BJ (cell line): ENCODE results near the gene SMIM13. TPM values are rescaled to one million over a fixed set of nuclear protein-coding genes. Genes with fewer than 3 reads are reported as not detected.

Source experiments
- CTCF ChIA-PET: fragments of 350-600 bp; formaldehyde crosslinking; extraction: SDS; loops from one replicate; lab custom pipeline; 2021; ENCODE audit warnings: antibody characterized with exemption, inconsistent platforms; lab: Yijun Ruan, JAX
- POLR2A ChIA-PET: fragments of 300-600 bp; sonication (Branson Sonifier 250); formaldehyde crosslinking; extraction: SDS; loops from one replicate; lab custom pipeline; 2021; ENCODE audit warnings: antibody characterized with exemption; lab: Charles Lee
- DNase-seq: peaks from one replicate; pipeline ENCODE4 v3.0.0-alpha.2; 2011; ENCODE audit warnings: low read depth
- H3K27me3 ChIP-seq: 2 replicates; pipeline ENCODE4 v1.6.0; 2011; ENCODE audit warnings: low read length; ENCODE audit not compliant: control insufficient read depth, insufficient read depth
- H3K36me3 ChIP-seq: 2 replicates; pipeline ENCODE4 v1.5.1; 2011; ENCODE audit warnings: low read length; ENCODE audit not compliant: control insufficient read depth, insufficient read depth
- H3K4me3 ChIP-seq: 2 replicates; pipeline ENCODE4 v1.5.1; 2011; ENCODE audit warnings: low read depth, mild to moderate bottlenecking, control low read depth, low read length
- polyA plus RNA-seq: library from polyadenylated mRNA; depleted of rRNA; stranded (reverse); fragments of >200 nt; gene quantifications from 2 replicates; pipeline ENCODE4 v1.2.3, GENCODE V29; 2011
- TF ChIP-seq, protein P1 (sequence below): IDR thresholded peaks from 2 replicates; pipeline ENCODE4 v1.5.1; 2011; ENCODE audit warnings: low read depth, mild to moderate bottlenecking, control low read depth, inconsistent platforms, low read length, moderate library complexity; ENCODE audit not compliant: insufficient read depth

The SMIM13 gene
- polyA plus RNA-seq, 1 experiment: 3.0 TPM

DNA sequence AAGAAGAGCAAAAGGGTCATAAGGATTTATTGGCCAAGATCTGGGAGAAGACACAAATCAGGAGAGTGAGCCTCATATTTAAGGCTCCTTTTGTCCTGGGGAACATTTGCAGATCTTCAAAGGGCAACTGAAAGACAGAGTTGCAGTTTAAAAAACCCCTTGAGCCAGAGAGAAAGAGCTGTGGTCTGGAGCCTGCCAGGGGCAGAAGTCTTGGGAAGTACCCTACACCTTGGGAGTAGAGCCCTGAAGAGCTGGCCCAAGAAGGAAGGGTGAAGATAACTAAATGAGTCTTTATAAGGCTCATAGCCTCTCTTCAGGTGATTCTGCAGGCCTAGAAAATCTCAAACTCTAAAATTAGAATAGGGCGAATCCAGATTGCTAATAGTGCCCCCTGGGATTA is 57.9 kb downstream of the SMIM13 start:
- H3K36me3 ChIP-seq: no peaks in the 10 kb centered on the region
- POLR2A ChIA-PET: no interaction called here
- H3K4me3 ChIP-seq: no peak overlapping the region
- no peak for DNase-seq
- TF ChIP-seq, protein P1, sequence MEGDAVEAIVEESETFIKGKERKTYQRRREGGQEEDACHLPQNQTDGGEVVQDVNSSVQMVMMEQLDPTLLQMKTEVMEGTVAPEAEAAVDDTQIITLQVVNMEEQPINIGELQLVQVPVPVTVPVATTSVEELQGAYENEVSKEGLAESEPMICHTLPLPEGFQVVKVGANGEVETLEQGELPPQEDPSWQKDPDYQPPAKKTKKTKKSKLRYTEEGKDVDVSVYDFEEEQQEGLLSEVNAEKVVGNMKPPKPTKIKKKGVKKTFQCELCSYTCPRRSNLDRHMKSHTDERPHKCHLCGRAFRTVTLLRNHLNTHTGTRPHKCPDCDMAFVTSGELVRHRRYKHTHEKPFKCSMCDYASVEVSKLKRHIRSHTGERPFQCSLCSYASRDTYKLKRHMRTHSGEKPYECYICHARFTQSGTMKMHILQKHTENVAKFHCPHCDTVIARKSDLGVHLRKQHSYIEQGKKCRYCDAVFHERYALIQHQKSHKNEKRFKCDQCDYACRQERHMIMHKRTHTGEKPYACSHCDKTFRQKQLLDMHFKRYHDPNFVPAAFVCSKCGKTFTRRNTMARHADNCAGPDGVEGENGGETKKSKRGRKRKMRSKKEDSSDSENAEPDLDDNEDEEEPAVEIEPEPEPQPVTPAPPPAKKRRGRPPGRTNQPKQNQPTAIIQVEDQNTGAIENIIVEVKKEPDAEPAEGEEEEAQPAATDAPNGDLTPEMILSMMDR: no peak
- H3K27me3 ChIP-seq: no peaks in the 10 kb centered on the region
- CTCF ChIA-PET: interaction anchor here (0.9 kb wide), 1 partner anchor 344 kb away, joined by 3 read pairs; no protein-coding TSS in a partner anchor

DNA sequence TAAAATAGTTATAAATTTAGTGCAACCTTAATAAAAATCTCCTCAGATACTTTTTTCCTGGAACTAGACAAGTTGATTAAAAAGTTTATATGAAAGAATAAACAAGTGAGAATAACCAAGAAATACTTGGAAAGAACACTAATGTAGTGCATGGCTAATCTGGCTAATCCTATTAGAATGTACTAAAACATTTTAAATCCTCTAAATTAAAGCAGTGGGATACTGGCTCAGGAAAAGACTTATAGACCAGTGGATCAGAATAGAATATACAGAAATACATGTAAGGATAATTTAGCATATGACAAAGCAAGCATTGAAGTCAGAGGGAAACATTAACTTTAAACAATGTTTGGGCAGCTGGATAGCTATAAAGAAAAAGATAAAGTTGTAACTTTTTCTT is 58.9 kb downstream of the SMIM13 start:
- CTCF ChIA-PET: no interaction called here
- TF ChIP-seq, protein P1: no peak
- H3K4me3 ChIP-seq: no peak overlapping the region
- no peaks in the 10 kb centered on the region for H3K36me3 ChIP-seq
- POLR2A ChIA-PET: interaction anchor here (0.7 kb wide), 1 partner anchor 71 kb away, joined by 3 read pairs; no protein-coding TSS in a partner anchor
- no peak for DNase-seq
- H3K27me3 ChIP-seq: no peaks in the 10 kb centered on the region

DNA sequence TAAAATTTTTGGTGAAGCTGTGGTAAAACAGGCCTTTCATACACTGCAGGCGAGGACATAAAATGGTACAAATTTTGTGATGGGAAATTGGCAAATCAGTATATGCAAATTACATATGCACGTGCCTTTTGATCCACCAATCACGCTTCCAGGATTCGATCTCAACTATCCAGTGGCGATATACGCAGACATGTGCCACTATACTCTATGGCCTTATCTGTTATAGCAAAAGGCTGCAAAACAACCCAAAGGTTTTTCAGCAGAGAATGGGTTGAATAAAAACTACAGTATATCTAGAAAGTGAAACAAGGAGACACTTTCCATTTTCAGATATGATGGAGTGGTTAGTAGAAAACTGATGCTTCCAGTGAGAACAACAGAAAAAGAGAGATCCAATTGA is 59.8 kb downstream of the SMIM13 start:
- Histone ChIP-seq H3K4me3 (no peak overlapping the region), H3K36me3 (no peaks in the 10 kb centered on the region), H3K27me3 (no peaks in the 10 kb centered on the region)
- TF ChIP-seq, protein P1: no peak
- POLR2A ChIA-PET: no interaction called here
- DNase-seq: no peak
- CTCF ChIA-PET: no interaction called here

DNA sequence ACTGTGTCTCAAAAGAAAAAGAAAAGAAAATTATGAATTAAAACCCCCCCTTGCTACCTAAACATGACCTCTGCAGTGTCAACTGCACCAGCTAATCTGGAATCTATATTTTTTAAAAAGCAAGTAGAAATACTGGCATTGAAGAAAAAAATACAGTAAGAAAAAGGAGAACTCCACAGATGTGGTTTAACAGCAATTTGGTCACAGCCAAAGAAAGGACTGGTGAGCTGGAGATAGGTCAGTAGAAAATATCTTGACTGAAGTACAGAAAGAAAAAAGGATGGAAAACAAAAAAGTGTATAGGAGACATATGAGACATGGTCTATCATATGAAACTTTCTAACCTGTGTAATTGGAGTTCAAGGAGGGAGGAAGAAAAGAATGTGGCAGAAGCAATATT is 62.0 kb downstream of the SMIM13 start:
- POLR2A ChIA-PET: no interaction called here
- no peak for DNase-seq
- CTCF ChIA-PET: interaction anchor here (1.0 to 4.1 kb wide), 3 partner anchors 11 to 341 kb away, joined by 3 to 17 read pairs (median 5); no protein-coding TSS in a partner anchor
- no peaks in the 10 kb centered on the region for H3K27me3 ChIP-seq
- H3K4me3 ChIP-seq: no peak overlapping the region
- no peaks in the 10 kb centered on the region for H3K36me3 ChIP-seq
- TF ChIP-seq, protein P1: no peak

DNA sequence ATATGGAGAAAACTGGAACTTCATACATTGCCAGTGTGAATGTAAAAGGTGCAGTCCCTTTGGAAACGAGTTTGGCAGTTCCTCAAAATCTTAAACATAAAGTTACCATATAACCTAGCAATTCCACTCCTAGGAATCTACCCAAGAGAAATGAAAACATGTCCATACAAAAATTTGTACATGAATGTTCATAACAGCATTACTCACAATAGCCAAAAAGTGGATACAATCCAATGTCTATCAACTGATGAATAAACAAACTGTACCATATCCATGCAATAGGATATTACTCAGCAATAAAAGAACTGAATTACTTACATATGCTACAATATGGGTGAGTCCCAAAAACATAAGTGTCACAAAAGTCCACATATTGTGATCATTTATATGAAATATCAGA is 66.6 kb downstream of the SMIM13 start:
- H3K4me3 ChIP-seq: no peak overlapping the region
- no peak for DNase-seq
- no peaks in the 10 kb centered on the region for H3K27me3 ChIP-seq
- POLR2A ChIA-PET: no interaction called here
- CTCF ChIA-PET: interaction anchor here (0.6 to 1.2 kb wide), 2 partner anchors 12 to 15 kb away, joined by 3 to 4 read pairs; no protein-coding TSS in a partner anchor
- no peaks in the 10 kb centered on the region for H3K36me3 ChIP-seq
- TF ChIP-seq, protein P1: no peak
